CD14-positive monocyte (primary cell): ENCODE data around the gene ACIN1. TPM values are rescaled to one million over a fixed set of nuclear protein-coding genes. Genes with fewer than 3 reads are reported as not detected.

Experiments
- DNase-seq, 3 donors: peaks; one replicate each; pipeline ENCODE4 v3.0.0-alpha.2; 2011 to 2022
- H2AFZ ChIP-seq: 2 replicates; pipeline ENCODE4 v1.6.0; 2012; ENCODE audit warnings: mild to moderate bottlenecking, low read depth, low read length, inconsistent platforms; ENCODE audit not compliant: insufficient read depth, poor library complexity, severe bottlenecking
- H3K27ac ChIP-seq, 2 donors: 1 replicate in 1 of 2; 2 replicates in 1 of 2; pipeline ENCODE4 v1.5.1; 2012 to 2013; ENCODE audit warnings: low read length in 2 of 2, control low read depth in 1 of 2, inconsistent platforms in 1 of 2, low read depth in 1 of 2, mild to moderate bottlenecking in 1 of 2
- H3K27me3 ChIP-seq, 2 donors: one replicate each; pipeline versions ENCODE4 v1.6.0 to v1.6.1; 2011 to 2013; ENCODE audit warnings: low read length in 2 of 2; ENCODE audit not compliant: control insufficient read depth in 2 of 2, insufficient read depth in 2 of 2
- H3K36me3 ChIP-seq, 2 donors: replicated peaks in 1 of 2; 1 replicate in 1 of 2; 2 replicates in 1 of 2; pipeline versions ENCODE4 v1.5.1 to v1.6.1; 2012 to 2013; ENCODE audit warnings: low read length in 2 of 2, control low read depth in 1 of 2, inconsistent platforms in 1 of 2, mild to moderate bottlenecking in 1 of 2; ENCODE audit not compliant: insufficient read depth in 2 of 2, control insufficient read depth in 1 of 2
- H3K4me1 ChIP-seq, 2 donors: 1 replicate in 1 of 2; 2 replicates in 1 of 2; pipeline versions ENCODE4 v1.5.1 to v1.6.1; 2012 to 2013; ENCODE audit warnings: low read length in 2 of 2, control low read depth in 1 of 2, inconsistent platforms in 1 of 2, mild to moderate bottlenecking in 1 of 2, moderate library complexity in 1 of 2; ENCODE audit not compliant: insufficient read depth in 2 of 2, control insufficient read depth in 1 of 2
- H3K4me2 ChIP-seq: replicated peaks from 2 replicates; pipeline ENCODE3; 2012; ENCODE audit warnings: low read length, moderate library complexity, mild to moderate bottlenecking; ENCODE audit not compliant: poor library complexity, severe bottlenecking; ENCODE audit errors: extremely low read depth
- H3K4me3 ChIP-seq, 3 experiments: fragments of 200-600 bp in 1 of 3; sonication (generic) in 1 of 3; replicated peaks in 1 of 3; 1 replicate in 2 of 3; 2 replicates in 1 of 3; pipeline ENCODE4 v1.5.1; 2011 to 2013; ENCODE audit warnings: low read length in 3 of 3, mild to moderate bottlenecking in 3 of 3, control low read depth in 2 of 3, low read depth in 2 of 3, inconsistent platforms in 1 of 3, moderate library complexity in 1 of 3
- H3K79me2 ChIP-seq: 2 replicates; pipeline ENCODE4 v1.6.0; 2012; ENCODE audit warnings: mild to moderate bottlenecking, control low read depth, inconsistent platforms, low read length, moderate library complexity; ENCODE audit not compliant: insufficient read depth
- H3K9ac ChIP-seq: 2 replicates; pipeline ENCODE4 v1.6.0; 2017; ENCODE audit warnings: low read length, mild to moderate bottlenecking; ENCODE audit not compliant: insufficient read depth, poor library complexity, severe bottlenecking
- H3K9me3 ChIP-seq, 2 donors: replicated peaks in 1 of 2; 1 replicate in 1 of 2; 2 replicates in 1 of 2; pipeline versions ENCODE4 v1.5.1 to v1.6.1; 2012 to 2013; ENCODE audit warnings: low read length in 2 of 2, control low read depth in 1 of 2; ENCODE audit not compliant: control insufficient read depth in 1 of 2, insufficient read depth in 1 of 2
- H4K20me1 ChIP-seq: 2 replicates; pipeline ENCODE4 v1.6.0; 2012; ENCODE audit warnings: mild to moderate bottlenecking, low read length, control low read depth, moderate library complexity; ENCODE audit not compliant: insufficient read depth
- H3K27ac Mint-ChIP-seq, 7 donors: one replicate each; pipeline ENCODE4 v1.8.0; 2020; ENCODE audit warnings: mild to moderate bottlenecking in 7 of 7, mixed read lengths in 7 of 7, moderate library complexity in 6 of 7, inconsistent platforms in 2 of 7
- H3K27me3 Mint-ChIP-seq, 3 donors: one replicate each; pipeline ENCODE4 v1.8.0; 2021 to 2022; ENCODE audit warnings: low read depth in 3 of 3, mild to moderate bottlenecking in 3 of 3, mixed read lengths in 3 of 3, moderate library complexity in 3 of 3, inconsistent platforms in 1 of 3
- H3K36me3 Mint-ChIP-seq, 2 donors: one replicate each; pipeline ENCODE4 v1.8.0; 2020; ENCODE audit warnings: mixed read lengths in 2 of 2, inconsistent platforms in 1 of 2, mild to moderate bottlenecking in 1 of 2
- H3K4me1 Mint-ChIP-seq: one replicate; pipeline ENCODE4 v1.8.0; 2020; ENCODE audit warnings: mild to moderate bottlenecking, mixed read lengths
- H3K4me3 Mint-ChIP-seq, 2 donors: one replicate each; pipeline ENCODE4 v1.8.0; 2020; ENCODE audit warnings: mild to moderate bottlenecking in 2 of 2, mixed read lengths in 2 of 2, moderate library complexity in 1 of 2
- H3K9me3 Mint-ChIP-seq, 7 donors: one replicate each; pipeline ENCODE4 v1.8.0; 2020 to 2022; ENCODE audit warnings: mixed read lengths in 7 of 7, mild to moderate bottlenecking in 6 of 7, moderate library complexity in 6 of 7, inconsistent platforms in 2 of 7
- CTCF ChIP-seq: fragments of 200-600 bp; IDR thresholded peaks from one replicate; pipeline ENCODE4 v1.8.0; 2022; ENCODE audit warnings: antibody characterized with exemption, mild to moderate bottlenecking
- WGBS: methylation state at CpG from one replicate; pipeline ENCODE4 v1.1.5; 2013; ENCODE audit warnings: missing lambda C conversion rate; ENCODE audit not compliant: insufficient coverage; 5-methylcytosine and 5-hydroxymethylcytosine counted together
- intact Hi-C, 2 donors: fragments of 100-400 bp; cut with micrococcal nuclease; formaldehyde crosslinking; loops; one replicate each; pipeline versions ENCODE4 v1.15.0 to v1.15.1; 2023
- polyA plus RNA-seq, 3 donors: library from polyadenylated mRNA; depleted of rRNA in 1 of 3; unstranded in 2 of 3; stranded (reverse) in 1 of 3; fragments of 300-500 nt in 2 of 3; fragments of >200 nt in 1 of 3; fragmentation: Illumina TruSeq in 2 of 3; gene quantifications; 1 replicate in 2 of 3; 2 replicates in 1 of 3; pipeline ENCODE4 v1.2.3, GENCODE V29; 2012 to 2021

ACIN1 gene
- polyA plus RNA-seq, 3 donors = 2.8 to 159 (median 5.4) TPM

GRCh38 chr14:23028799-23029198, 66.1 kb downstream of the ACIN1 start:
- Histone ChIP-seq H3K9me3 (no peaks in the 10 kb centered on the region), H4K20me1 (no peaks in the 10 kb centered on the region), H2AFZ (no peak overlapping the region), H3K4me3 (no peak overlapping the region), H3K4me1 (peaks cover 9% of the 10 kb centered on the region in 2 donors), H3K36me3 (peaks cover 42 to 59% of the 10 kb centered on the region in 2 donors), H3K9ac (no peak overlapping the region), H3K27me3 (no peaks in the 10 kb centered on the region), H3K79me2 (peaks cover 13% of the 10 kb centered on the region), H3K27ac (no peak overlapping the region), H3K4me2 (no peak overlapping the region)
- DNase-seq = no peak
- no peaks in the 10 kb centered on the region for H3K9me3 Mint-ChIP-seq
- H3K27me3 Mint-ChIP-seq = peaks cover 0 to 1% (median 0%) of the 10 kb centered on the region in 3 donors
- intact Hi-C loops = no loop called here
- H3K4me3 Mint-ChIP-seq = no peak overlapping the region
- peak overlapping the region in 3 of 7 donors; percentile 5 to 26 (median 6) for H3K27ac Mint-ChIP-seq
- 6% methylated on average over 2 of the region's 2 CpGs for WGBS
- H3K36me3 Mint-ChIP-seq = peaks cover 55 to 77% of the 10 kb centered on the region in 2 donors
- no peak for TF ChIP-seq CTCF
- H3K4me1 Mint-ChIP-seq = peaks cover 20% of the 10 kb centered on the region

- H4K20me1 ChIP-seq = no peaks in the 10 kb centered on the region
- intact Hi-C loops = no loop called here
- no peak overlapping the region for H3K27ac ChIP-seq
- H2AFZ ChIP-seq = no peak overlapping the region
- no peak for DNase-seq
- Mint-ChIP-seq H3K27ac (peak overlapping the region in 3 of 7 donors; percentile 0 to 33 (median 9)), H3K4me3 (no peak overlapping the region), H3K36me3 (peaks cover 40 to 62% of the 10 kb centered on the region in 2 donors), H3K4me1 (peaks cover 16% of the 10 kb centered on the region), H3K27me3 (no peaks in the 10 kb centered on the region), H3K9me3 (no peaks in the 10 kb centered on the region)
- H3K4me2 ChIP-seq = no peak overlapping the region
- no peak for TF ChIP-seq CTCF
- no peaks in the 10 kb centered on the region for H3K9me3 ChIP-seq
- H3K4me3 ChIP-seq = no peak overlapping the region
- H3K4me1 ChIP-seq = peaks cover 6 to 7% of the 10 kb centered on the region in 2 donors
- H3K27me3 ChIP-seq = no peaks in the 10 kb centered on the region
- H3K9ac ChIP-seq = no peak overlapping the region
- peaks cover 19 to 34% of the 10 kb centered on the region in 2 donors for H3K36me3 ChIP-seq
- 93% methylated on average over 3 of the region's 4 CpGs for WGBS
- H3K79me2 ChIP-seq = peaks cover 4% of the 10 kb centered on the region
These were observed 69.7 kb downstream of the ACIN1 start for GRCh38 chr14:23025151-23025814.
